ENCODE data around the gene DBP.
A peak's percentile ranks its signal among the peaks of the same experiment; 100 is the strongest.

GRCh38 chr19:48627201-48627864 lies 9.8 kb downstream of the DBP start:
- TF ChIP-seq ZNF530 (CRISPR knock-in tag; IDR thresholded peaks at IDR 0.05; ENCODE audit: low read depth) (no peak), TAF1 (CRISPR knock-in tag; IDR thresholded peaks at IDR 0.05) (no peak), BHLHE40 (IDR thresholded peaks at IDR 0.05; ENCODE audit: low read length) (no peak), NFYB (CRISPR knock-in tag; IDR thresholded peaks at IDR 0.05) (peak; percentile 30; the same call in 1 of the 2 replicates), MAFK (conservative IDR thresholded peaks at IDR 0.05 in 1 of 2, IDR thresholded peaks at IDR 0.05 in 1 of 2; ENCODE audit: low read length in 2 of 2) (no peak), KDM4B (CRISPR knock-in tag; IDR thresholded peaks at IDR 0.05) (no peak), ZNF790 (CRISPR knock-in tag; IDR thresholded peaks at IDR 0.05; ENCODE audit: borderline replicate concordance) (no peak), HIVEP1 (CRISPR knock-in tag; IDR thresholded peaks at IDR 0.05) (no peak), HMGXB4 (CRISPR knock-in tag; IDR thresholded peaks at IDR 0.05; ENCODE audit: borderline replicate concordance in 1 of 2, low read depth in 1 of 2) (no peak)
- TF ChIP-seq, protein P1, sequence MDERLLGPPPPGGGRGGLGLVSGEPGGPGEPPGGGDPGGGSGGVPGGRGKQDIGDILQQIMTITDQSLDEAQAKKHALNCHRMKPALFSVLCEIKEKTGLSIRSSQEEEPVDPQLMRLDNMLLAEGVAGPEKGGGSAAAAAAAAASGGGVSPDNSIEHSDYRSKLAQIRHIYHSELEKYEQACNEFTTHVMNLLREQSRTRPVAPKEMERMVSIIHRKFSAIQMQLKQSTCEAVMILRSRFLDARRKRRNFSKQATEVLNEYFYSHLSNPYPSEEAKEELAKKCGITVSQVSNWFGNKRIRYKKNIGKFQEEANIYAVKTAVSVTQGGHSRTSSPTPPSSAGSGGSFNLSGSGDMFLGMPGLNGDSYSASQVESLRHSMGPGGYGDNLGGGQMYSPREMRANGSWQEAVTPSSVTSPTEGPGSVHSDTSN (CRISPR knock-in tag; IDR thresholded peaks at IDR 0.05), result no peak
- TF ChIP-seq, protein P2, sequence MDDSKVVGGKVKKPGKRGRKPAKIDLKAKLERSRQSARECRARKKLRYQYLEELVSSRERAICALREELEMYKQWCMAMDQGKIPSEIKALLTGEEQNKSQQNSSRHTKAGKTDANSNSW (CRISPR knock-in tag; IDR thresholded peaks at IDR 0.05; ENCODE audit: borderline replicate concordance), result no peak
- TF ChIP-seq, protein P3, sequence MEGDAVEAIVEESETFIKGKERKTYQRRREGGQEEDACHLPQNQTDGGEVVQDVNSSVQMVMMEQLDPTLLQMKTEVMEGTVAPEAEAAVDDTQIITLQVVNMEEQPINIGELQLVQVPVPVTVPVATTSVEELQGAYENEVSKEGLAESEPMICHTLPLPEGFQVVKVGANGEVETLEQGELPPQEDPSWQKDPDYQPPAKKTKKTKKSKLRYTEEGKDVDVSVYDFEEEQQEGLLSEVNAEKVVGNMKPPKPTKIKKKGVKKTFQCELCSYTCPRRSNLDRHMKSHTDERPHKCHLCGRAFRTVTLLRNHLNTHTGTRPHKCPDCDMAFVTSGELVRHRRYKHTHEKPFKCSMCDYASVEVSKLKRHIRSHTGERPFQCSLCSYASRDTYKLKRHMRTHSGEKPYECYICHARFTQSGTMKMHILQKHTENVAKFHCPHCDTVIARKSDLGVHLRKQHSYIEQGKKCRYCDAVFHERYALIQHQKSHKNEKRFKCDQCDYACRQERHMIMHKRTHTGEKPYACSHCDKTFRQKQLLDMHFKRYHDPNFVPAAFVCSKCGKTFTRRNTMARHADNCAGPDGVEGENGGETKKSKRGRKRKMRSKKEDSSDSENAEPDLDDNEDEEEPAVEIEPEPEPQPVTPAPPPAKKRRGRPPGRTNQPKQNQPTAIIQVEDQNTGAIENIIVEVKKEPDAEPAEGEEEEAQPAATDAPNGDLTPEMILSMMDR (CRISPR knock-in tag; IDR thresholded peaks at IDR 0.05), result no peak

Data from HepG2 (cell line).